WTC11 (cell line): ENCODE measurements around the gene SPINK2. TPM values are rescaled to one million over a fixed set of nuclear protein-coding genes. Genes with fewer than 3 reads are reported as not detected.

Source experiments
- ATAC-seq: fragments of 200-7000 bp; cut with Tn5 transposase; 2 replicates; pipeline ENCODE4 v1.10.0; 2021; ENCODE audit warnings: mild to moderate bottlenecking, moderate library complexity
- CTCF ChIA-PET: fragments of 300-600 bp; sonication (Branson Sonifier 250); formaldehyde crosslinking; loops from one replicate; lab custom pipeline; 2021; ENCODE audit warnings: antibody characterized with exemption; lab: Charles Lee
- POLR2A ChIA-PET: fragments of 350-600 bp; sonication (Branson Sonifier 250); formaldehyde crosslinking; loops from one replicate; lab custom pipeline; 2021; ENCODE audit warnings: antibody characterized with exemption; lab: Charles Lee
- DNase-seq: peaks from one replicate; pipeline ENCODE4 v3.0.0; 2021; ENCODE audit warnings: low spot score
- H3K27ac Mint-ChIP-seq: 2 replicates; pipeline ENCODE4 v1.8.0; 2021; ENCODE audit warnings: mixed read lengths
- H3K27me3 Mint-ChIP-seq: 2 replicates; pipeline ENCODE4 v1.8.0; 2021; ENCODE audit warnings: low read depth, mild to moderate bottlenecking, moderate library complexity, mixed read lengths
- H3K36me3 Mint-ChIP-seq: 2 replicates; pipeline ENCODE4 v1.8.0; 2021; ENCODE audit warnings: mixed read lengths
- H3K4me1 Mint-ChIP-seq: 2 replicates; pipeline ENCODE4 v1.8.0; 2022; ENCODE audit warnings: mixed read lengths
- H3K4me3 Mint-ChIP-seq: 2 replicates; pipeline ENCODE4 v1.8.0; 2021; ENCODE audit warnings: mild to moderate bottlenecking, moderate library complexity, mixed read lengths
- H3K9me3 Mint-ChIP-seq: 2 replicates; pipeline ENCODE4 v1.8.0; 2021; ENCODE audit warnings: mixed read lengths
- AR ChIP-seq: fragments of 250-450 bp; sonication (Bioruptor Pico); IDR thresholded peaks from 2 replicates; pipeline ENCODE4 v1.9.0; 2021; ENCODE audit warnings: mild to moderate bottlenecking
- ATF6 ChIP-seq: sonication (generic); formaldehyde crosslinking; IDR thresholded peaks from 2 replicates; pipeline ENCODE4 v1.8.1; 2023; ENCODE audit warnings: mild to moderate bottlenecking, missing genetic modification reagents
- KAT7 ChIP-seq: sonication (generic); formaldehyde crosslinking; IDR thresholded peaks from 2 replicates; pipeline ENCODE4 v1.8.1; 2023; ENCODE audit warnings: missing genetic modification reagents, mild to moderate bottlenecking, borderline replicate concordance
- MXD4 ChIP-seq: fragments of 250-450 bp; sonication (Bioruptor Pico); IDR thresholded peaks from 2 replicates; pipeline ENCODE4 v1.8.0; 2021; ENCODE audit warnings: mild to moderate bottlenecking, moderate library complexity, borderline replicate concordance
- PRDM15 ChIP-seq: sonication (generic); formaldehyde crosslinking; IDR thresholded peaks from 2 replicates; pipeline ENCODE4 v1.8.0; 2022; ENCODE audit warnings: missing genetic modification reagents
- STAT6 ChIP-seq: sonication (generic); formaldehyde crosslinking; conservative IDR thresholded peaks from 2 replicates; pipeline ENCODE4 v1.8.1; 2023; ENCODE audit warnings: mild to moderate bottlenecking, low read depth, missing genetic modification reagents, moderate library complexity
- TEAD4 ChIP-seq: sonication (generic); formaldehyde crosslinking; IDR thresholded peaks from 2 replicates; pipeline ENCODE4 v1.8.0; 2022; ENCODE audit warnings: mild to moderate bottlenecking, missing genetic modification reagents
- TP53 ChIP-seq: sonication (generic); formaldehyde crosslinking; IDR thresholded peaks from 2 replicates; pipeline ENCODE4 v1.8.1; 2023; ENCODE audit warnings: mild to moderate bottlenecking, missing genetic modification reagents
- ZBTB21 ChIP-seq: sonication (generic); formaldehyde crosslinking; IDR thresholded peaks from 2 replicates; pipeline ENCODE4 v1.8.1; 2023; ENCODE audit warnings: mild to moderate bottlenecking, missing genetic modification reagents, borderline replicate concordance
- ZMAT4 ChIP-seq: fragments of 250-450 bp; sonication (Bioruptor Pico); IDR thresholded peaks from 2 replicates; pipeline ENCODE4 v1.9.0; 2021; ENCODE audit warnings: mild to moderate bottlenecking
- ZNF263 ChIP-seq: sonication (generic); formaldehyde crosslinking; IDR thresholded peaks from 2 replicates; pipeline ENCODE4 v1.8.1; 2022; ENCODE audit warnings: low read depth, mild to moderate bottlenecking, moderate library complexity, missing genetic modification reagents
- ZSCAN18 ChIP-seq: fragments of 250-450 bp; sonication (Bioruptor Pico); IDR thresholded peaks from 2 replicates; pipeline ENCODE4 v2.1.2; 2022; ENCODE audit warnings: mild to moderate bottlenecking, moderate library complexity
- total RNA-seq: library from RNA; stranded (reverse); gene quantifications from 3 replicates; pipeline ENCODE4 v1.2.3, GENCODE V29; 2021

The SPINK2 gene
- total RNA-seq, 1 experiment from 2014 or later = 0.92 TPM

GRCh38 chr4:56823933-56824600, 2.6 kb upstream of the SPINK2 start:
- no peak overlapping the region for H3K27ac Mint-ChIP-seq
- no peak for TF ChIP-seq ZMAT4 (CRISPR knock-in tag)
- no peak for TF ChIP-seq TEAD4 (CRISPR knock-in tag)
- TF ChIP-seq KAT7 = no peak
- no peak for TF ChIP-seq MXD4 (CRISPR knock-in tag)
- TF ChIP-seq TP53 (CRISPR knock-in tag) = no peak
- TF ChIP-seq ATF6 = no peak
- no peak for TF ChIP-seq ZBTB21
- TF ChIP-seq ZNF263 = no peak
- TF ChIP-seq STAT6 = no peak
- TF ChIP-seq ZSCAN18 (CRISPR knock-in tag) = no peak
- no peak for TF ChIP-seq PRDM15 (CRISPR knock-in tag)
- TF ChIP-seq, all 79 proteins: peak for 0
- POLR2A ChIA-PET = no interaction called here
- no peak overlapping the region for H3K4me3 Mint-ChIP-seq
- no peaks in the 10 kb centered on the region for H3K9me3 Mint-ChIP-seq
- H3K4me1 Mint-ChIP-seq = peaks cover 6% of the 10 kb centered on the region; the same call in 1 of the 2 replicates
- no peak for ATAC-seq
- H3K27me3 Mint-ChIP-seq = peaks cover 56% of the 10 kb centered on the region
- no peak for DNase-seq
- no peaks in the 10 kb centered on the region for H3K36me3 Mint-ChIP-seq
- CTCF ChIA-PET = interaction anchor here (2.0 kb wide), 1 partner anchor 13 kb away, joined by 7 read pairs; no protein-coding TSS in a partner anchor

- POLR2A ChIA-PET = no interaction called here
- H3K4me1 Mint-ChIP-seq = peaks cover 6% of the 10 kb centered on the region; the same call in 1 of the 2 replicates
- CTCF ChIA-PET = interaction anchor here (4.3 kb wide), 1 partner anchor 19 kb away, joined by 15 read pairs; no protein-coding TSS in a partner anchor
- H3K4me3 Mint-ChIP-seq = no peak overlapping the region
- H3K9me3 Mint-ChIP-seq = no peaks in the 10 kb centered on the region
- ATAC-seq = no peak
- peaks cover 50% of the 10 kb centered on the region for H3K27me3 Mint-ChIP-seq
- TF ChIP-seq PRDM15 (CRISPR knock-in tag) (peak; percentile 88), AR (CRISPR knock-in tag) (no peak)
- TF ChIP-seq, all 79 proteins: peak for 1
- no peak for DNase-seq
- no peak overlapping the region for H3K27ac Mint-ChIP-seq
- no peaks in the 10 kb centered on the region for H3K36me3 Mint-ChIP-seq
Measured at GRCh38 chr4:56818797-56819196, 2.7 kb downstream of the SPINK2 start.
